Panc1 (cell line): ENCODE data around the gene SBK2. TPM values are rescaled to one million over a fixed set of nuclear protein-coding genes. Genes with fewer than 3 reads are reported as not detected.

ENCODE experiments used
- ATAC-seq: fragments of 200-7000 bp; cut with Tn5 transposase; 2 replicates; pipeline ENCODE4 v1.9.1; 2020; ENCODE audit warnings: mild to moderate bottlenecking, moderate library complexity
- BruUV-seq: library from RNA; stranded (reverse); fragments of 400-500 nt; replicated peaks from 2 replicates; lab custom pipeline; 2021; lab: Mats Ljungman, UMichigan
- CTCF ChIA-PET: fragments of 300-600 bp; sonication (Branson Sonifier 250); formaldehyde crosslinking; loops from one replicate; lab custom pipeline; 2022; ENCODE audit warnings: antibody characterized with exemption; lab: Charles Lee
- POLR2A ChIA-PET: fragments of 300-600 bp; sonication (Branson Sonifier 250); formaldehyde crosslinking; loops from one replicate; lab custom pipeline; 2022; ENCODE audit warnings: antibody characterized with exemption; lab: Charles Lee
- DNase-seq: peaks from one replicate; pipeline ENCODE4 v3.0.0-alpha.2; 2010; ENCODE audit warnings: low read depth, low spot score
- H3K27ac ChIP-seq: 2 replicates; pipeline ENCODE4 v1.5.1; 2011; ENCODE audit warnings: mild to moderate bottlenecking, low read length, inconsistent platforms
- H3K27me3 ChIP-seq: fragments of 200-500 bp; sonication (Bioruptor generic); 2 replicates; pipeline ENCODE4 v1.6.0; 2014; ENCODE audit warnings: low read length, inconsistent platforms; ENCODE audit not compliant: control insufficient read depth, insufficient read depth
- H3K36me3 ChIP-seq: fragments of 200-500 bp; sonication (Bioruptor generic); 2 replicates; pipeline ENCODE4 v1.5.1; 2014; ENCODE audit warnings: inconsistent platforms, mild to moderate bottlenecking, low read length, moderate library complexity; ENCODE audit not compliant: control insufficient read depth, insufficient read depth
- H3K4me1 ChIP-seq: 2 replicates; pipeline ENCODE4 v1.5.1; 2011; ENCODE audit warnings: inconsistent platforms, mild to moderate bottlenecking, low read length, moderate library complexity; ENCODE audit not compliant: control insufficient read depth, insufficient read depth
- H3K4me3 ChIP-seq, 2 experiments: 2 replicates each; pipeline ENCODE4 v1.5.1; 2011 to 2012; ENCODE audit warnings: low read depth in 2 of 2, low read length in 2 of 2, mild to moderate bottlenecking in 2 of 2, inconsistent platforms in 1 of 2, moderate library complexity in 1 of 2
- H3K9me3 ChIP-seq: fragments of 200-500 bp; sonication (Bioruptor generic); 2 replicates; pipeline ENCODE4 v1.5.1; 2014; ENCODE audit warnings: low read depth, mild to moderate bottlenecking, inconsistent platforms, low read length, moderate library complexity; ENCODE audit not compliant: control insufficient read depth, insufficient read depth
- POLR2AphosphoS5 ChIP-seq: IDR thresholded peaks from 2 replicates; pipeline ENCODE4 v1.6.1; 2012; ENCODE audit warnings: mild to moderate bottlenecking, low read depth, low read length, moderate library complexity
- SIN3A ChIP-seq: IDR thresholded peaks from 2 replicates; pipeline ENCODE4 v1.6.1; 2012; ENCODE audit warnings: low read depth, mild to moderate bottlenecking, low read length, moderate library complexity, borderline replicate concordance; ENCODE audit not compliant: insufficient read depth
- TCF7L2 ChIP-seq: IDR thresholded peaks from 2 replicates; pipeline ENCODE4 v1.6.1; 2011; ENCODE audit warnings: mild to moderate bottlenecking, low read depth, low read length, inconsistent platforms
- in situ Hi-C: cut with HindIII; loops from 2 replicates; pipeline ENCODE4 v1.10.0; 2016; ENCODE audit warnings: low sequenced_read_pairs, low pct_unique_long_range_greater_than_20kb
- intact Hi-C: fragments of 100-400 bp; cut with micrococcal nuclease; formaldehyde crosslinking; loops from one replicate; pipeline ENCODE4 v1.10.0; 2022; ENCODE audit not compliant: unreplicated experiment
- total RNA-seq: library from RNA; stranded (reverse); gene quantifications from one replicate; pipeline ENCODE4 v1.2.1, GENCODE V29; 2021; ENCODE audit not compliant: unreplicated experiment
- TF ChIP-seq, protein P1 (sequence below): fragments of 450-650 bp; IDR thresholded peaks from 2 replicates; pipeline ENCODE4 v1.5.1; 2017; ENCODE audit warnings: mild to moderate bottlenecking
- TF ChIP-seq, protein P2 (sequence below), 2 experiments: IDR thresholded peaks; 2 replicates each; pipeline ENCODE4 v1.6.1; 2011 to 2012; ENCODE audit warnings: low read depth in 2 of 2, control low read depth in 1 of 2, low read length in 1 of 2, mild to moderate bottlenecking in 1 of 2, moderate library complexity in 1 of 2; ENCODE audit not compliant: insufficient read depth in 1 of 2

SBK2 gene
- total RNA-seq, 1 experiment from 2014 or later = 0.69 TPM

DNA sequence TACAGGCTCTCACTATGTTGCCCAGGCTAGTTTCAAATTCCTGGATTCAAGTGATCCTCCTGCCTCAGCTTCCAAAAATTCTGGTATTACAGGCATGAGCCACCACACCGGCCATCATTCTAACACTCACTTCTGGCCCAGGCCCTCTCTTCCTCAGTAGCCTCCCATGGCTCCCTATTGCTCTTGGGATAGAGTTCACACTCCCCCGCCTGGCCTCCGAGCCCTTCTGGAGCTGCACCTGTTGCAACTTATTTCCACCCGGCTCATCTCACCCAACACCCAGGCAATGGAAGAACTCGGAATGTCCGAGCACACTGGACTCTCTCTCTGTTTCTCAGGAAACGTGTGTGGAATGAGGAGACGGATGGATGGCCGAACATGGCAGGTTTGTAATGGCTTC is 17.4 kb upstream of the SBK2 start:
- in situ Hi-C loops (no loop called here), intact Hi-C loops (no loop called here)
- ATAC-seq = no peak
- CTCF ChIA-PET = no interaction called here
- H3K36me3 ChIP-seq = no peaks in the 10 kb centered on the region
- no peaks in the 10 kb centered on the region for H3K27me3 ChIP-seq
- H3K27ac ChIP-seq = no peak overlapping the region
- peaks cover 19% of the 10 kb centered on the region for H3K4me1 ChIP-seq
- DNase-seq = no peak
- no peaks in the 10 kb centered on the region for H3K9me3 ChIP-seq
- no peak overlapping the region for H3K4me3 ChIP-seq
- POLR2A ChIA-PET = no interaction called here
- TF ChIP-seq POLR2AphosphoS5 (no peak), TCF7L2 (no peak), SIN3A (no peak)
- TF ChIP-seq, protein P1, sequence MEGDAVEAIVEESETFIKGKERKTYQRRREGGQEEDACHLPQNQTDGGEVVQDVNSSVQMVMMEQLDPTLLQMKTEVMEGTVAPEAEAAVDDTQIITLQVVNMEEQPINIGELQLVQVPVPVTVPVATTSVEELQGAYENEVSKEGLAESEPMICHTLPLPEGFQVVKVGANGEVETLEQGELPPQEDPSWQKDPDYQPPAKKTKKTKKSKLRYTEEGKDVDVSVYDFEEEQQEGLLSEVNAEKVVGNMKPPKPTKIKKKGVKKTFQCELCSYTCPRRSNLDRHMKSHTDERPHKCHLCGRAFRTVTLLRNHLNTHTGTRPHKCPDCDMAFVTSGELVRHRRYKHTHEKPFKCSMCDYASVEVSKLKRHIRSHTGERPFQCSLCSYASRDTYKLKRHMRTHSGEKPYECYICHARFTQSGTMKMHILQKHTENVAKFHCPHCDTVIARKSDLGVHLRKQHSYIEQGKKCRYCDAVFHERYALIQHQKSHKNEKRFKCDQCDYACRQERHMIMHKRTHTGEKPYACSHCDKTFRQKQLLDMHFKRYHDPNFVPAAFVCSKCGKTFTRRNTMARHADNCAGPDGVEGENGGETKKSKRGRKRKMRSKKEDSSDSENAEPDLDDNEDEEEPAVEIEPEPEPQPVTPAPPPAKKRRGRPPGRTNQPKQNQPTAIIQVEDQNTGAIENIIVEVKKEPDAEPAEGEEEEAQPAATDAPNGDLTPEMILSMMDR = no peak
- TF ChIP-seq, protein P2, sequence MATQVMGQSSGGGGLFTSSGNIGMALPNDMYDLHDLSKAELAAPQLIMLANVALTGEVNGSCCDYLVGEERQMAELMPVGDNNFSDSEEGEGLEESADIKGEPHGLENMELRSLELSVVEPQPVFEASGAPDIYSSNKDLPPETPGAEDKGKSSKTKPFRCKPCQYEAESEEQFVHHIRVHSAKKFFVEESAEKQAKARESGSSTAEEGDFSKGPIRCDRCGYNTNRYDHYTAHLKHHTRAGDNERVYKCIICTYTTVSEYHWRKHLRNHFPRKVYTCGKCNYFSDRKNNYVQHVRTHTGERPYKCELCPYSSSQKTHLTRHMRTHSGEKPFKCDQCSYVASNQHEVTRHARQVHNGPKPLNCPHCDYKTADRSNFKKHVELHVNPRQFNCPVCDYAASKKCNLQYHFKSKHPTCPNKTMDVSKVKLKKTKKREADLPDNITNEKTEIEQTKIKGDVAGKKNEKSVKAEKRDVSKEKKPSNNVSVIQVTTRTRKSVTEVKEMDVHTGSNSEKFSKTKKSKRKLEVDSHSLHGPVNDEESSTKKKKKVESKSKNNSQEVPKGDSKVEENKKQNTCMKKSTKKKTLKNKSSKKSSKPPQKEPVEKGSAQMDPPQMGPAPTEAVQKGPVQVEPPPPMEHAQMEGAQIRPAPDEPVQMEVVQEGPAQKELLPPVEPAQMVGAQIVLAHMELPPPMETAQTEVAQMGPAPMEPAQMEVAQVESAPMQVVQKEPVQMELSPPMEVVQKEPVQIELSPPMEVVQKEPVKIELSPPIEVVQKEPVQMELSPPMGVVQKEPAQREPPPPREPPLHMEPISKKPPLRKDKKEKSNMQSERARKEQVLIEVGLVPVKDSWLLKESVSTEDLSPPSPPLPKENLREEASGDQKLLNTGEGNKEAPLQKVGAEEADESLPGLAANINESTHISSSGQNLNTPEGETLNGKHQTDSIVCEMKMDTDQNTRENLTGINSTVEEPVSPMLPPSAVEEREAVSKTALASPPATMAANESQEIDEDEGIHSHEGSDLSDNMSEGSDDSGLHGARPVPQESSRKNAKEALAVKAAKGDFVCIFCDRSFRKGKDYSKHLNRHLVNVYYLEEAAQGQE (IDR thresholded peaks at IDR 0.05; ENCODE audit: insufficient read depth in 1 of 2, low read depth in 2 of 2, low read length in 1 of 2) = no peak
- BruUV-seq = no TSS peak

DNA sequence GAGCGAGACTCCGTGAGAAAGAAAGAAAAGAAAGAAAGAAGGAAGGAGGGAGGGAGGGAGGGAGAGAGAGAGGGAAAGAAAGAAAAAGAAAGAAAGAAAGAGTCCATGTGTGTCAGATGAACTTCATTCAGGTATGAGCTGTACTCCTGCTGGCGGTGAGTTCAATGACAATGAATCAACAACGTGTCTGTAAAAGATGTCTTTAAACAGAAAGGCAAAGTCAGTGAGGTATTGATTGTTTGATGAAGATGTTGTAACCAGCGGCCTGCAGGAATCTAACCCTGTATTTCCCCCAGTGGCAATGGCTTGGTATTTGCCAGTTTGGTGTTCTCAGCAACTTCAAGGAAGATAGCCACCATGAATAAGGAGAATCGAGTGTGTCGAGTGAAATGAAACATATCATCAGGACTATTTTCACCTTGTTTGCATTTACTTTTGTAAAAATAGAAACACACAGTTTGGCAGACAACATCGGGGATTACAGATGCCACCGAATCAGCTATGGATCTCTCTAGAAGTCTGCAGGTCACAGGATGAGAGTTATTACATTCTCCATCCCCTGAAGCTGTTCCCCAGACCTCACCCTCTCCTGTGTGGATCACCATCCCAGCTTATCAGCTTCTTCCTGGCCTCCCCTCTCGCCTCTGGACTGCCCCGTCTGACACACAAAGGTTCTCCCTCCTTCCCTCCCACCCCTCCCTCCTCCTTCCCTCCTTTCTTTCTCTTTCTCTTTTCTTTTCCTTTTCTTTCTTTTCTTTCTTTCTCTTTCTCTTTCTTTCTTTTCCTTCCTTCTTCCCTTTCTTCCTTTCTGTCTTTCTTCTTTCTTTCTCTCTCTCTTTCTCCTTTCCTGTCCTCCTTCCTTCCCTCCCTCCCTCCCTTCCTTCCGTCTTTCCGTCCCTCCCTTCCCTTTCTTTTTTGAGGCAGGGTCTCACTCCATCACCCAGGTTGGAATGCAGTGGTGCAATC is 16.6 kb upstream of the SBK2 start:
- TF ChIP-seq TCF7L2 (no peak), SIN3A (no peak), POLR2AphosphoS5 (no peak)
- TF ChIP-seq, protein P2 (IDR thresholded peaks at IDR 0.05; ENCODE audit: insufficient read depth in 1 of 2, low read depth in 2 of 2, low read length in 1 of 2) = no peak
- TF ChIP-seq, protein P1 = no peak
- no peaks in the 10 kb centered on the region for H3K9me3 ChIP-seq
- H3K27me3 ChIP-seq = no peaks in the 10 kb centered on the region
- H3K4me3 ChIP-seq = peak overlapping the region in 1 of 2 experiments; percentile 17; a peak in 1 of 4 replicates
- CTCF ChIA-PET = no interaction called here
- BruUV-seq = no TSS peak
- intact Hi-C loops (no loop called here), in situ Hi-C loops (no loop called here)
- H3K27ac ChIP-seq = peak overlapping the region; percentile 46; the same call in 1 of the 2 replicates
- DNase-seq = no peak
- H3K4me1 ChIP-seq = peaks cover 25% of the 10 kb centered on the region
- no peaks in the 10 kb centered on the region for H3K36me3 ChIP-seq
- POLR2A ChIA-PET = no interaction called here
- no peak for ATAC-seq
